Left lobe of liver (tissue), 2 donors: ENCODE data around the gene FLACC1. TPM values are rescaled to one million over a fixed set of nuclear protein-coding genes. Genes with fewer than 3 reads are reported as not detected.
"Not testable (repeated sequence)": the region's sequence is repeated elsewhere in the genome, so short reads cannot be mapped to it uniquely, and the experiment has no call there.

ENCODE experiments used
- ATAC-seq: fragments of 200-7000 bp; cut with Tn5 transposase; one replicate; pipeline ENCODE4 v1.9.1; 2020; ENCODE audit warnings: mild to moderate bottlenecking, moderate library complexity
- DNase-seq: peaks from one replicate; pipeline ENCODE4 v3.0.0-alpha.2; 2020; ENCODE audit warnings: low spot score
- total RNA-seq: library from RNA; stranded (reverse); gene quantifications from one replicate; pipeline ENCODE4 v1.2.1, GENCODE V29; 2021
- donor health status: DM: no; HTN: no; CAD: no; lungs with moderate emphysema.
- donor health status: DM: no; HTN: yes; CAD: no.

Gene FLACC1
- 0.55 TPM for total RNA-seq

- DNase-seq = no peak
- peak; percentile 41 for ATAC-seq
These were observed at the start of gene FLACC1 for GRCh38 chr2:201357221-201357620. TSS of gene FLACC1 (minus strand) at chr2:201357345. CDS start at chr2:201351404, 5,941 bp downstream.

GRCh38 chr2:201406077-201406662 lies 49.0 kb upstream of the FLACC1 start:
- ATAC-seq (peak; percentile 63), DNase-seq (no peak)

DNA sequence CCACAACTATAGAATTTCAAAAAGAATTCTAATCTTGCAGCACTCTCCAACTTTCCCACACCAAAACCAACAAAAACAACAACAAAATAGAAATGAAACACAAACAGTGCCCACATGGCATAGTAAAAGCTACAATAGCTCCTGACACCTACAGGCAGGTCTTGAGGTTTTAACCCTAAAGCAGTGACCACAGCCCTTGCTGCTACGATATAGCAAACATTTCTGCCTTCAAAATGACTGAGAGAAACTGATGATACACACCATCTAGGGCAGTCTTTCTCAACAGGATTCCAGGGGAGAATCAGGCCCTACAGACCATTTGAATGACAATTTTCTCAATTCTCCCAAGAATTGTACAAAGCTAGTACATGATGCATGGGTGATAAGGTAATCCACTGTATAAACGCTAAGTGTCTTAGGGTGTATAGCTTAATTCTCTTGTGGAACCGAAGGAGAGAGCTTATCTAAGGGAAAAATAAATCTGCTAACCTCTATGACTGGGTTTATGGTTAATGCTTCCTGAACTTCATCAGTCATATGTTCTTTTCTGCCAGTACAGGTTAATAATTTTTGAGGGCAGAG lies 47.6 kb upstream of the FLACC1 start:
- ATAC-seq = peak; percentile 24
- DNase-seq = no peak

DNA sequence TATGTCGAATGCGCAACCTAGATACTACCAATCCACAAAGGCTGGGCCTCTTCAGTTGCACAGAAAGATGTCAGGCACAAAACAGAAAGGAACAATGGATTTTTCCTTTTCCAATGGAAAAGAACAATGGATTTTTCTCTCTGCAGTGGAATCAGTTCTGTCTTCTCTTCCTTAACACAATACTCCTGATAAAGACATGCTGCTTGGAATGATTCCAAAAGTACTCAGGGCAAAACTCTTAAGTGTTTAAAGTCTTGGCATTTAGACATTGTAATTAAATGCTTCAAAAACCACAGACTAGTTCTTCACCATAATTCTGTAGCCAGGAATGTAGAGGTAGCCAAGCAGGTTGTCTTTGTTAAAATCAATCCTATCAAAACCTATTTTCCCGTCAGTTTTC lies 46.7 kb upstream of the FLACC1 start:
- ATAC-seq (no peak), DNase-seq (no peak)

DNA sequence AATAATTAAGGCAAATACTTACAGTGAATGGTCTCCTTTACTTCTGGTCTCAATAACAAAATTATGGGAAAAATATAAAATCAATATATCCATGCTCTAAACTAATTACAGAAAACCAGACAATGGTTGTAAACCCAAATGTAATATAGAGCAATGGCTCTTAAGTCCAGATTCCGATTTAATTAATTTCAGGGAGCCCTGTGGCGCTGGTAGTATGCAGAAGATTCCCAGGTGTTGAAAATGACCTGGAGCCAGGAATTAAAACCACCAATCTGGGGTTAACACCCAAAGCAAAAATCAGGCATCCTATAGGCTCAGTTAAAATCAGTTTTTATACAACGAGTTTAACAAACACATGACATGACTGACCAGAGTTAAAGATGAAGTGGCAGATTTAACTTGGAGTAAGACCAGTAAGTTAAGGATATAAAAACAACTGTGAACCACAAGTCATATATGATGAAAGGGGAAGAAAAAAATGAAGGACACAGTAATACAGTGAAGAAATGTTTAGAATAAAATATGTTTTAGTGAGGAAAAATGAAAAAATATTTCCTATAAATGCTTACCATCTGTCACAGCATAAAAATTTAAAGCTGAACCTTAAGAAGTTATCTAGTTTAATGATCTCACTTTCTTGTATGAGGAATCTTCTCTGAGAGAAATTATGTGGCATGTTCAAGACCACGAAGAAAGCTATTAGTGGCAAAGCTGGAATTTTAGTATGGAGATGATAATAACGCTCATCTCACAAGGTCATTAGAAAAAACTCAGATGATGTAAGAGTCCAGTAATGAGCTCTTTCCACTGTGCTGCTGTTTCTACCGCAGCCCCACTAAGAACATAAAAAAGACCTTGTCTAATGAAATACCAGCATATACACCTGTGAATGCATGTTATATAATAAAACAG lies 45.8 kb upstream of the FLACC1 start:
- DNase-seq (no peak), ATAC-seq (no peak)

DNA sequence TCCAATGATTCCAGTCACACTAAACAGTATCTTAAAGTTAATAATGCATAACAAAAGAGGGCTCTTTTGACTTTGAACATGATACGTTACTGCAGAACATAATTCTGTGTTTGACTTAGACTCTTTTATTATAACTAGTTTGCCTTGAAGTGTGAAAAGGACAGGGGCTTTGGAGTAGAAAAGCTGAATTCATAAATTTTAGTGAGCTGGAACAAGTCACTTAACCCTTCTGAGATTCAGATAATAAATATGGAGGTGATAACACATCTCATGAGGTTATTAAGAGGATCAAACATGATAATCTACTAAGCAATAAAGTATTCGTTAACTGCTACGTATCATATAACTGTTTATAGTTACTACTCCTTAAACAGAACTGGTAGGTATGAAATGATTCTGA lies 44.7 kb upstream of the FLACC1 start:
- ATAC-seq (no peak), DNase-seq (no peak)

- ATAC-seq = no peak
These were observed 39.5 kb upstream of the FLACC1 start for GRCh38 chr2:201396595-201396994.

DNA sequence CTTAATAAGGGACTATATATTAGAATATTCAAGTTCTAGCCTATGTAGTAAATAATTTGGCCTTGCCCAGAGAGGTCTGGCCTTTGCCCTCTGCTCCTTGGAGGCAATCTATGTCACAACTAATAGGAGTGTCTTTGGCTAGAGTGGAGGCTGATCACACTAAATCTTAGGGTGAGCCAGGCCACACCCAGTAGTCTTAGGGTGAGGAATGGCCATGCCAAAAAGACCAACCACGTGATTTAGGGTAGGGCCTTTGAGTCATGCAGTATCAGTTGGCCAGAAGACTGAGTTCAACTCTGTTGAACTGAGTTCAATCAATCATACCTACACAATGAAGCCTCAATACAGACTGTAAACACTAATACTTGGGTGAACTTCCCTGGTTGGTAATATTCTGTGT lies 26.0 kb upstream of the FLACC1 start:
- DNase-seq (no peak), ATAC-seq (peak; percentile 33)

More at GRCh38 chr2:201396595-201396994, 39.5 kb upstream of the FLACC1 start:
- DNase-seq = no peak

DNA sequence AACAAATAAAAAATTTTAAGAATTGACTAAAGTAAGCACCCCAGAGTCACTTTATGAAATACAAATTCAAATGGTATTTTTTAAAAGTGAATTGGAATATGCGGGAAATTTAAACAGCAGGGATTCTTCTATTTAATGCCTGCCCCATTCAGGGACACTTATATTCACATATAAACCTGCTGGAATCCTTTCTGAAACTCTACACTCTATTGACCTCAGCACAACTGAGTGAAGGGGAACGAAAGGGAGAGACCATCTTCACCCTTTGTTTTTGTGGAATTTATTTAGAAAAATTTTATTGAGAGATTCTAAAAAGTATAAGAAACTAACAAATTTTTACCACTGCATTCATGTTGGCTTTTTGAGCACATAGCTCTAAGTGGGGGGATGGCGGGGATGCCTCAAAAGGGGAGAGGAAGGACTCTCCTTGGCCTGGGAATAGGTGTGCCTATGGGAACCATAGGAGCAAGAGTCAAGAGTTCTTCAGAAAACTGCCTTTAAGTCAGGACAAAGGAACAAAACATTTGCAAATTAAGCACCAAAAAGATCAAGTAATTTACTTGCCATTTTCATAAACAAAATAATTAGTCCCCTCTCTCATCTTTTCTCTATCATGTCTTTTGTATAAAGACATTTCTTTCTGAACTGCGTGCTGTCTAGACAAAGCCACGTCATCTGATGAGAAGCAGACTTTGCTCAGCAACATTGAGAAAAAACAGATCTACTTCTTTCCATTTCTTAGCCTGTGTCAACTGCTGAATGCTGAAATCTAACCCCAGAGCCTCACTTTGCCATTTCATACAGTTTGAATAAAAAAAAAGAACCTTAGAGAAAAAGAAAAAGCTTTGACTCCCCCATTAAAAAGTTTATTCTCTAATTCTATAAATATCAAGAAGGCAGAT lies 21.6 kb upstream of the FLACC1 start:
- ATAC-seq = no peak
- DNase-seq = no peak

- DNase-seq = no peak
- no peak for ATAC-seq
These were observed 20.1 kb upstream of the FLACC1 start for GRCh38 chr2:201377218-201377617.

GRCh38 chr2:201369775-201370174 lies 12.6 kb upstream of the FLACC1 start:
- DNase-seq (no peak), ATAC-seq (no peak)

GRCh38 chr2:201369318-201369717 lies 12.2 kb upstream of the FLACC1 start:
- ATAC-seq, DNase-seq: not testable (repeated sequence)

GRCh38 chr2:201366146-201366545 lies 9.0 kb upstream of the FLACC1 start:
- ATAC-seq (no peak), DNase-seq (no peak)

DNA sequence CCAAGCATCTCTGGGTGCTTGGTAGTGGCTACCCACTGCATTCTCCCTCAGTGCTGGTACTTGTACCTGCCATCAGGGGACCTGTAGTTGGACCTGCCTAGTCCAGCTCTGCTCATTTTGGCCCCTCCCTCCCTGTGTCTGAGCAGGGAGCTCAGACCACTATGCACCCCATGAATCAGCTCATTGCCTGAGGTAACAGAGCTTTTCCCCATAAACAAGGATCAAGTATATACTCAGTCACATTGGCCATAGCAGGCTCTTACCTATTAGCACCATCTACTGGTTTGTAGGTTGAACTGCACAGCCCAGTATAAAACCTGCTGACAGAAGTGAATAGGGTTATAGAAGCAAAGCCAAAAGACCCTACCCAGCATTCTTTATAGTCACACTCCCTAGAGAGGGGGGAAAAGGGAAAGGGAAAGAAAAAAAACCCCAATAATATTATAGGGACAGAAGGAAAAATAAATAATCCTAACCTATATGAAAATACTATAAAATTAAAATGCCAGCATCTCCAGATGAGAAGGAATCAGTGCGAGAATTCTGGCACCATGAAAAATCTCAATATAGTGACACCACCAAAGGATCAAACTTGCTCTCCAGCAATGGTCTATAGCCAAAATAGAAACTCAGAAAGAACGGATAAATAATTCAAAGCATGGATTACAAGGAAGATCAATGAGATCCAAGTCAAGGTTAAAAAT lies 6.9 kb upstream of the FLACC1 start:
- no peak for DNase-seq
- peak; percentile 94 for ATAC-seq

DNA sequence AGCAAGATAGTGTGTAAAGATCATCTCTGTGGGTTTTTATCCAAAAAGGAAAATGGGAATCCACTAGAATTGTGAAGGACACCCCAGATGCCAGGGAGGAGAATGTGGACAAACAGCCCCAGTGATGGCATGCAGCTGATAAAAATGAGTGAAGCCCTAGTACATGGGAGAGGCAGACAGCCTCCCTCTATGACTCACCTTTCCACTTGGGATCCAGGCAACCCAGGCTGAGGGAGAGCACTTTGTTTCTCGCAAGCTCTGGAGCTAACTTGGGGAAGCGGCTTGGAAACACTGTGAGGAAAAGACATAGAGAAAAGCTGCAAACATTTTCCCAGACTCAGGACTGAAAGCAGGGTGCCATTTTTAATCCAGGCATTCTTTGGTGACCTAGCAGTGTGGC lies 5.3 kb upstream of the FLACC1 start:
- ATAC-seq = no peak

DNA sequence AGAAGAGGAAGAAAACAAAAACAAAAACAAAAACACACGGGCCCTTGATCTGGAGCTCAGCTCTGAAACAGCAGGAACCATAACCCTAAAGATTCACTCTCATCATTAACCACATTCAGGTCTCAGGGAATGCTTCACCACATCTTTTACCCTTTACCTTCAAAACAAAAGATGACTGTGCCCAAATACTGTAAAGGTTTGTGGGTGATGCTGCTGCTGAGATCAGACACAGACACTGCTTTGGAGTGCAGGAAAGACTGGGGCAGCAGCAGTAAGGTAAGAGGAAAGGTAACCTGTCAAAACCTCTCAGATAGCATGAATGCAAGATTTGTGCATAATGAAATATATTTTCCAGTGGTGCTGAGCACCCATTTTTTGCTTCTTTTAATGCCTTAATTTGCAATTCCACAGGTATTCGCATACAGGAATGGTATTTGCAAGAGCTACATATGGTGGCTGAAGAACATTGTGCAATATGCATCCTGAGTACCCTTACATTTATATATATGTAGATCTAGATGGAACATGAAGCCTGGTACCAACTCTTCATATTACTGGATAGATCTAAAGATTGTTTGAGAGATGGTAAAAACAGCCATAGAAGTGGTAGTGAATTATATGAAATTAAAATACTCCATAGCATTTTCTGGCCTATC lies 4.1 kb upstream of the FLACC1 start:
- DNase-seq = no peak
- no peak for ATAC-seq

More for the DNA sequence above, 5.3 kb upstream of the FLACC1 start:
- no peak for DNase-seq

DNA sequence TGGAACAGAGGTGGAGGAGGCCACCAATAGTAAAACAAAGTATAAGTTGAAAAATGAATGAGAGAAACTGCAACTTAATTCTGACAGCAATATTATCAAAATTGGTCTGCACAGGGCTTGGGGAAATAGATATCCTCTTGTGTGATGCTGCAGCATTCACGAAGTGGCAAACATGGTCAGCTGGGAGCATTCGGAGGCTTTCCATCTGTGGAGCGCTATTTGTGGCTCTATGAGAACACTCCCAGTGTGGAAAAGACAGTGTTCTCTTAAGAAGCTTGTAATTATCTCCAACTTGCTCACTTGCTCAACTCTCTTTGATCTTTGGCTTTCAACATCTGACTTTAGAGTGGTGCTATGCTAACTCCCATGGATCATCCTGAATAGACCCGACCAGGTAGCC lies 3.1 kb upstream of the FLACC1 start:
- DNase-seq = no peak
- ATAC-seq = no peak

GRCh38 chr2:201358684-201359083 lies 1.5 kb upstream of the FLACC1 start:
- ATAC-seq (no peak), DNase-seq (no peak)

- no peak for DNase-seq
- ATAC-seq = no peak
These were observed 4.0 kb downstream of the FLACC1 start for GRCh38 chr2:201353116-201353515.

DNA sequence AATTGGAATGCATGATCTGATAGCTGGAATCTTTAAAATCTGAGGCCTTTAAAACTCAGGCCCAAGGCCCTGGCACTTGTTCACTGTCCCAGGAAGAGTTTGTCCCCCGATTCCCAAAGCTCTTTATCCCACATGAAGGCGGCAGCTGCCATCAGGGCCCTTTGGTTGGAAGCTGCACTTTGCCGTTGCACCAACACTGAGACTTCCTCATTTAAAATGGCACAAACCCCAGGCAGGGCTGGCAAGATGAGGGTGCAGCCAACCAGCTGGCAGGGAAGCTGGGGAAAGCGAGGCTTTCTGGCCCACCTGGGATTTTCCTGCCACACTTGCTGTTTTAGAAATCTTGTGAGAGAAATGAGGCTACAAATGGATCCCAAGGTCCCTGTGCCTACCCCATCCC lies 6.3 kb downstream of the FLACC1 start:
- DNase-seq (no peak), ATAC-seq (no peak)
